GM18861 (cell line): ENCODE results near the gene CYP2W1.
"Not testable (repeated sequence)": the region's sequence is repeated elsewhere in the genome, so short reads cannot be mapped to it uniquely, and the experiment has no call there.

Source experiments
- ATAC-seq: cut with Tn5 transposase; IDR thresholded peaks from one replicate; pipeline ENCODE4 v1.9.1; 2021; ENCODE audit not compliant: unreplicated experiment

The CYP2W1 gene

GRCh38 chr7:983004-983615 lies at the start of gene CYP2W1:
Gene CYP2W1, plus strand, starts transcription at chr7:983181. Its CDS starts 31 bp downstream, at chr7:983212.
- no peak for ATAC-seq

GRCh38 chr7:934469-935163 lies 48.4 kb upstream of the CYP2W1 start:
- ATAC-seq: no peak

GRCh38 chr7:935164-935873 lies 47.7 kb upstream of the CYP2W1 start:
- no peak for ATAC-seq

GRCh38 chr7:935874-936385 lies 47.1 kb upstream of the CYP2W1 start:
- no peak for ATAC-seq

- ATAC-seq: peak; percentile 79
These were observed 46.5 kb upstream of the CYP2W1 start for GRCh38 chr7:936386-937054.

GRCh38 chr7:937856-938484 lies 45.0 kb upstream of the CYP2W1 start:
- ATAC-seq: no peak

GRCh38 chr7:938546-939185 lies 44.3 kb upstream of the CYP2W1 start:
- no peak for ATAC-seq

- no peak for ATAC-seq
These were observed 43.1 kb upstream of the CYP2W1 start for GRCh38 chr7:939843-940242.

GRCh38 chr7:940599-941408 lies 42.2 kb upstream of the CYP2W1 start:
- no peak for ATAC-seq

GRCh38 chr7:943793-944192 lies 39.2 kb upstream of the CYP2W1 start:
- ATAC-seq: not testable (repeated sequence)

GRCh38 chr7:944744-945143 lies 38.2 kb upstream of the CYP2W1 start:
- ATAC-seq: no peak

- ATAC-seq: no peak
These were observed 37.8 kb upstream of the CYP2W1 start for GRCh38 chr7:945147-945555.

GRCh38 chr7:945556-946255 lies 37.3 kb upstream of the CYP2W1 start:
- no peak for ATAC-seq

- no peak for ATAC-seq
These were observed 36.6 kb upstream of the CYP2W1 start for GRCh38 chr7:946256-946996.

- no peak for ATAC-seq
These were observed 35.4 kb upstream of the CYP2W1 start for GRCh38 chr7:947391-948210.

GRCh38 chr7:949021-949934 lies 33.7 kb upstream of the CYP2W1 start:
- ATAC-seq: no peak
